PC-9 (cell line): ENCODE results near the gene TOR1B. TPM values are rescaled to one million over a fixed set of nuclear protein-coding genes. Genes with fewer than 3 reads are reported as not detected.
"Not testable (repeated sequence)": the region's sequence is repeated elsewhere in the genome, so short reads cannot be mapped to it uniquely, and the experiment has no call there.

ENCODE experiments used
- BruUV-seq: library from RNA; stranded (reverse); fragments of 400-500 nt; replicated peaks from 2 replicates; lab custom pipeline; 2021; lab: Mats Ljungman, UMichigan
- CTCF ChIA-PET: fragments of 300-600 bp; sonication (Branson Sonifier 250); formaldehyde crosslinking; loops from one replicate; lab custom pipeline; 2022; ENCODE audit warnings: antibody characterized with exemption; lab: Charles Lee
- POLR2A ChIA-PET: fragments of 300-600 bp; sonication (Branson Sonifier 250); formaldehyde crosslinking; loops from one replicate; lab custom pipeline; 2022; ENCODE audit warnings: antibody characterized with exemption; ENCODE audit not compliant: unreplicated experiment; lab: Charles Lee
- DNase-seq, 2 experiments: peaks; one replicate each; pipeline versions ENCODE4 v3.0.0 to v3.0.0-alpha.2; 2015 to 2022; ENCODE audit warnings: mixed read lengths in 1 of 2
- H2AFZ ChIP-seq: fragments of 200-600 bp; sonication (generic); 2 replicates; pipeline ENCODE4 v1.8.1; 2017; ENCODE audit warnings: antibody characterized with exemption
- H3F3A ChIP-seq: fragments of 200-600 bp; sonication (generic); 2 replicates; pipeline ENCODE4 v1.8.1; 2017; ENCODE audit warnings: antibody characterized with exemption, mild to moderate bottlenecking, low read depth; ENCODE audit not compliant: insufficient read depth
- H3K27ac ChIP-seq: fragments of 200-600 bp; sonication (generic); 2 replicates; pipeline ENCODE4 v1.6.1; 2016; ENCODE audit warnings: mixed run types
- H3K27me3 ChIP-seq: fragments of 200-600 bp; sonication (generic); 2 replicates; pipeline ENCODE4 v1.6.1; 2016; ENCODE audit warnings: low read depth, mixed run types; ENCODE audit not compliant: insufficient read depth
- H3K36me3 ChIP-seq: fragments of 200-600 bp; sonication (generic); 2 replicates; pipeline ENCODE4 v1.6.1; 2016; ENCODE audit warnings: low read depth, mixed run types
- H3K4me1 ChIP-seq: fragments of 200-600 bp; sonication (generic); replicated peaks from 2 replicates; pipeline ENCODE4 v1.6.1; 2016; ENCODE audit warnings: mixed run types; ENCODE audit not compliant: insufficient read depth
- H3K4me2 ChIP-seq: fragments of 200-600 bp; sonication (generic); 2 replicates; pipeline ENCODE4 v1.6.1; 2017; ENCODE audit warnings: mixed run types
- H3K4me3 ChIP-seq: fragments of 200-600 bp; sonication (generic); 2 replicates; pipeline ENCODE4 v1.6.1; 2016; ENCODE audit warnings: mixed run types
- H3K79me2 ChIP-seq: fragments of 200-600 bp; sonication (generic); 2 replicates; pipeline ENCODE4 v1.6.1; 2017; ENCODE audit warnings: low read depth, mixed run types
- H3K9me2 ChIP-seq: fragments of 200-600 bp; sonication (generic); 2 replicates; pipeline ENCODE4 v1.8.1; 2017; ENCODE audit warnings: mild to moderate bottlenecking; ENCODE audit not compliant: insufficient read depth
- H3K9me3 ChIP-seq: fragments of 200-600 bp; sonication (generic); 2 replicates; pipeline ENCODE4 v1.8.1; 2016; ENCODE audit warnings: low read depth; ENCODE audit not compliant: insufficient read depth
- H4K20me1 ChIP-seq: fragments of 200-600 bp; sonication (generic); 2 replicates; pipeline ENCODE4 v1.8.1; 2017; ENCODE audit not compliant: insufficient read depth
- EZH2 ChIP-seq: fragments of 200-600 bp; sonication (generic); IDR thresholded peaks from 2 replicates; pipeline ENCODE4 v1.8.0; 2017; ENCODE audit warnings: antibody characterized with exemption, low read depth
- intact Hi-C: fragments of 100-400 bp; cut with micrococcal nuclease; formaldehyde crosslinking; loops from one replicate; pipeline ENCODE4 v1.10.0; 2022; ENCODE audit not compliant: unreplicated experiment
- total RNA-seq: library from RNA; stranded (reverse); gene quantifications from 2 replicates; pipeline ENCODE4 v1.2.3, GENCODE V29; 2021
- TF ChIP-seq, protein P1 (sequence below): fragments of 200-600 bp; sonication (generic); conservative IDR thresholded peaks from 2 replicates; pipeline ENCODE4 v1.6.1; 2017; ENCODE audit warnings: mixed run types, antibody characterized with exemption, mild to moderate bottlenecking, moderate library complexity

Gene TOR1B
- total RNA-seq, 1 experiment from 2014 or later = 26.5 TPM

DNA sequence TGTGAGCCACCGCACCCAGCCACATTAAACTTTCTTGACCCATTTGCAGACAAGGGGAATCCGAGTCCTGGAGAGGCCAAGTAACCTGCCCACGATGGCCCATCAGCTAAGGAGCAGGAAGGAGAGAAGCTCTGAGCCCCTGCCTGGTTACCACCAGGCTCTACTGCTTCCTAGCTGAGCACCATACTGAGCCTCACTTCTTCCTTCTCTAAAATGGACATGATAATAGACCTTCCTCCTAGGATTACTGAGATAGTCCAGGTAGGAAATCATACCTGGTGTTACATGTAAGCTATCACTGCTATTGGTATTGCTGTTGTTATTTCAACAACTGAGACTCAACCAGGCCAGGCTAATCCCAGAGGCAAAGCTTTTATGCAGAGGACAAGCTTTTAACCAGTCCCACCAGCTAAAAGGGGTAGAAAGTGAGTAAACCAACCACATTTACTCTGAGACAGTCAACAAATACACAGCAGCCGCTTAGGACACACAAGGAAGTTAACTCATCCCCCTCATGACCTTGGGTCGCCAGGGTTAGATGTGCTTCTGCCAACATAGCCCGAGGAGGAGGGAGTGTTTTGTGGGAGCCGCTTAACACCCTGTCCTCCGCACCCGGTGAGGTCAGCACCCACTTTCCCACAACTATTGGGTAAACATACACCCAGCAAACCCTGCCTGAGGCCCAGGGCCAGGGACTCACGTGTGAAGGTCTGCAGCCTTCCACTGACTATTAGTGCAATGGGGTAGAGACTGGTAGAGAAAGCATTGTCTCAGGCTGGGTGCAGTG, 29.5 kb upstream of the TOR1B start:
- H3K4me3 ChIP-seq = no peak overlapping the region
- H4K20me1 ChIP-seq = no peaks in the 10 kb centered on the region
- peaks cover 62% of the 10 kb centered on the region for H3K4me1 ChIP-seq
- no peak for TF ChIP-seq EZH2
- TF ChIP-seq, protein P1, sequence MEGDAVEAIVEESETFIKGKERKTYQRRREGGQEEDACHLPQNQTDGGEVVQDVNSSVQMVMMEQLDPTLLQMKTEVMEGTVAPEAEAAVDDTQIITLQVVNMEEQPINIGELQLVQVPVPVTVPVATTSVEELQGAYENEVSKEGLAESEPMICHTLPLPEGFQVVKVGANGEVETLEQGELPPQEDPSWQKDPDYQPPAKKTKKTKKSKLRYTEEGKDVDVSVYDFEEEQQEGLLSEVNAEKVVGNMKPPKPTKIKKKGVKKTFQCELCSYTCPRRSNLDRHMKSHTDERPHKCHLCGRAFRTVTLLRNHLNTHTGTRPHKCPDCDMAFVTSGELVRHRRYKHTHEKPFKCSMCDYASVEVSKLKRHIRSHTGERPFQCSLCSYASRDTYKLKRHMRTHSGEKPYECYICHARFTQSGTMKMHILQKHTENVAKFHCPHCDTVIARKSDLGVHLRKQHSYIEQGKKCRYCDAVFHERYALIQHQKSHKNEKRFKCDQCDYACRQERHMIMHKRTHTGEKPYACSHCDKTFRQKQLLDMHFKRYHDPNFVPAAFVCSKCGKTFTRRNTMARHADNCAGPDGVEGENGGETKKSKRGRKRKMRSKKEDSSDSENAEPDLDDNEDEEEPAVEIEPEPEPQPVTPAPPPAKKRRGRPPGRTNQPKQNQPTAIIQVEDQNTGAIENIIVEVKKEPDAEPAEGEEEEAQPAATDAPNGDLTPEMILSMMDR = no peak
- H3K4me2 ChIP-seq = peak overlapping the region; percentile 52
- POLR2A ChIA-PET = interaction anchor here (0.5 to 1.1 kb wide), 7 partner anchors 21 to 1138 kb away, joined by 3 to 13 read pairs (median 6); partner anchors contain the start of genes IER5L and PTGES
- CTCF ChIA-PET = no interaction called here
- intact Hi-C loops = loop anchor here (1.0 kb wide), 2 partner anchors 11 to 23 kb away; no protein-coding TSS in a partner anchor
- no peak overlapping the region for H2AFZ ChIP-seq
- H3K27me3 ChIP-seq = no peaks in the 10 kb centered on the region
- BruUV-seq = no TSS peak
- H3K79me2 ChIP-seq = no peaks in the 10 kb centered on the region
- no peaks in the 10 kb centered on the region for H3K9me3 ChIP-seq
- peak; percentile 97 to 100 for DNase-seq
- no peaks in the 10 kb centered on the region for H3K36me3 ChIP-seq
- H3F3A ChIP-seq = peaks cover 41% of the 10 kb centered on the region
- peak overlapping the region; percentile 91 for H3K27ac ChIP-seq
- H3K9me2 ChIP-seq = no peaks in the 10 kb centered on the region

DNA sequence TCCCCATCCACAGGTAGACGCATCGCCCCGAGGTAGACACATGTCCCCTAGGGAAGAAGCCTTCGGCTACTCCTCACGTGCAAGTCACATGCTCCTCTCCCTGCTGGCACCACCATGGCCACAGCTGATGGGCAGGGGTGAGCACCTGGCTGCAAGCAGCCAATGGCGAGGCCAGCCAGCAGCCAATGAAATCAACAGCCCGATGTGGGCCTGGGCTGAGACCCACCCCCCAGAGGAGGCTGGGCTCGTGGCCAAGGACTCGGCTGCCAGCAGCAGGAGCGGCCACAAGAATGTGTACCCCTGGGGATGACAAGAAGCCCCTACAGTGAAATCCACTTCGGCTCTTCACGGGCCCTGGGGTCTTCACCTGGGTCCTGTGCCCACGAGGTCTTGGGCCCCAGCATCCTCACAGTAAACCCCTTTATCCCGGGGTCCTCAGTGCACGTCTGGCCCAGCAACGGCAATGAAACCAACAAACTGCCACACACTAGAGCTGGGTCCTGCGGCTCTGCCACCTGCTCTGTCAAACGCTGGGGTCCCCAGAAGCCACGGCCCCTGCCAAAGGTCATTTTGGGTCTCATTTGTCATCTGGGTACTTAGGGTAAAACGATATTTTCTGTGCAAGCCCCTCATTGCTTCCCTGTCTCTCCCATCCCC, 28.1 kb upstream of the TOR1B start:
- ChIA-PET POLR2A (no interaction called here), CTCF (interaction anchor here (0.6 kb wide), 1 partner anchor 11 kb away, joined by 4 read pairs; no protein-coding TSS in a partner anchor)
- Histone ChIP-seq H4K20me1 (no peaks in the 10 kb centered on the region), H3K4me3 (no peak overlapping the region), H3F3A (peaks cover 51% of the 10 kb centered on the region), H3K79me2 (no peaks in the 10 kb centered on the region), H2AFZ (no peak overlapping the region), H3K9me2 (no peaks in the 10 kb centered on the region), H3K4me2 (no peak overlapping the region; the same call in 1 of the 2 replicates), H3K27ac (no peak overlapping the region), H3K9me3 (no peaks in the 10 kb centered on the region), H3K27me3 (no peaks in the 10 kb centered on the region), H3K4me1 (peaks cover 74% of the 10 kb centered on the region), H3K36me3 (no peaks in the 10 kb centered on the region)
- no peak for DNase-seq
- TF ChIP-seq EZH2 = no peak
- TF ChIP-seq, protein P1 = no peak
- no TSS peak for BruUV-seq
- intact Hi-C loops = no loop called here

DNA sequence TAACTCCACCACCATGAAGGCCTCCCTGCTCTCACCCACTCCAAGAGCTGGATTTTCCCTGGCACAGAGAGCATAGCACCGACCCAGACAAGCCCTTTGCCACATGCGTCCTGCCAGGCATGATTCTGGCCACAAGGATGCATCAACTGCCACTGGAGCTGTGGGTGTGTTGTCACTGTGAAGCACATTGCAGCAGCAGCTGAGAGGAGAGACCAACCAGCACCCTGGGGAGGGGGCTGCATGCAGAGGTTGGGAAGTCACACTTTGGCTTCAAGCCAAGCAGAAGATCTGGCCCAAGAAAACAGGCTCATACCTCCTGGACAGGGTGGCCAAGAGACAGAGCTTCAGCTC, 27.6 kb upstream of the TOR1B start:
- intact Hi-C loops = no loop called here
- no peaks in the 10 kb centered on the region for H3K9me3 ChIP-seq
- no peak overlapping the region for H2AFZ ChIP-seq
- DNase-seq = no peak
- no peak overlapping the region; the same call in 1 of the 2 replicates for H3K4me2 ChIP-seq
- no peak overlapping the region for H3K27ac ChIP-seq
- no peaks in the 10 kb centered on the region for H3K27me3 ChIP-seq
- peaks cover 51% of the 10 kb centered on the region for H3F3A ChIP-seq
- ChIA-PET POLR2A (no interaction called here), CTCF (interaction anchor here (0.5 to 0.7 kb wide), 2 partner anchors 41 to 644 kb away, joined by 3 to 4 read pairs; no protein-coding TSS in a partner anchor)
- no peak overlapping the region for H3K4me3 ChIP-seq
- H3K79me2 ChIP-seq = no peaks in the 10 kb centered on the region
- TF ChIP-seq, protein P1 = no peak
- TF ChIP-seq EZH2 = no peak
- H3K9me2 ChIP-seq = no peaks in the 10 kb centered on the region
- H3K36me3 ChIP-seq = no peaks in the 10 kb centered on the region
- H4K20me1 ChIP-seq = no peaks in the 10 kb centered on the region
- BruUV-seq = no TSS peak
- H3K4me1 ChIP-seq = peaks cover 79% of the 10 kb centered on the region

DNA sequence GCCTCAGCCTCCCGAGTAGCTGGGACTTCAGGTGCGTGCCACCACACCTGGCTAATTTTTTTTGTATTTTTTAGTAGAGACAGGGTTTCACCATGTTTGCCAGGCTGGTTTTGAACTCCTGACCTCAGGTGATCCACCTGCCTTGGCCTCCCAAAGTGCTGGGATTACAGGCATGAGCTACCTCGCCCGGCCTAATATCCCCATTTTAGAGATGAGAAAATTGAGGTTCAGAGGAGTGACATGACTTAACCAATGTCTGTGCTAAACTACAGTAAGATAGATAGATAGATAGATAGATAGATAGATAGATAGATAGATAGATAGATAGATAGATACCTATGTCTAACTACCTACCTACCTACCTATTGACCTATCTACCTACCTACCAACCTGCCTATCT, 26.9 kb upstream of the TOR1B start:
- BruUV-seq, POLR2A ChIA-PET: not testable (repeated sequence)
- CTCF ChIA-PET = interaction anchor here (0.5 to 2.8 kb wide), 4 partner anchors 25 to 644 kb away, joined by 3 to 24 read pairs (median 6); no protein-coding TSS in a partner anchor

More for the DNA sequence above, 26.9 kb upstream of the TOR1B start:
- Histone ChIP-seq H3K4me1 (peaks cover 85% of the 10 kb centered on the region), H3K4me2 (peak overlapping the region; percentile 72; the same call in 1 of the 2 replicates), H3F3A (peaks cover 51% of the 10 kb centered on the region), H3K27ac (peak overlapping the region; percentile 71)
- H3K36me3 ChIP-seq, DNase-seq, H3K4me3 ChIP-seq, H2AFZ ChIP-seq, H3K9me3 ChIP-seq, H4K20me1 ChIP-seq, H3K79me2 ChIP-seq, H3K9me2 ChIP-seq, intact Hi-C loops, H3K27me3 ChIP-seq: not testable (repeated sequence)
